A673 (cell line): ENCODE measurements around the gene ZFYVE28. TPM values are rescaled to one million over a fixed set of nuclear protein-coding genes. Genes with fewer than 3 reads are reported as not detected.

ENCODE experiments used
- BruUV-seq: library from RNA; stranded (reverse); fragments of 400-500 nt; replicated peaks from 2 replicates; lab custom pipeline; 2021; lab: Mats Ljungman, UMichigan
- CTCF ChIA-PET: fragments of 300-600 bp; sonication (Branson Sonifier 250); formaldehyde crosslinking; loops from one replicate; lab custom pipeline; 2022; ENCODE audit warnings: antibody characterized with exemption; lab: Charles Lee
- POLR2A ChIA-PET: fragments of 300-600 bp; sonication (Branson Sonifier 250); formaldehyde crosslinking; loops from one replicate; lab custom pipeline; 2022; ENCODE audit warnings: antibody characterized with exemption; ENCODE audit not compliant: low non-redundant PET; lab: Charles Lee
- DNase-seq: peaks from one replicate; pipeline ENCODE4 v3.0.0-alpha.2; 2015; ENCODE audit warnings: low spot score
- H3K27ac ChIP-seq: fragments of 200-600 bp; sonication (generic); 2 replicates; pipeline ENCODE4 v1.5.1; 2016; ENCODE audit warnings: mixed run types, low read depth, mild to moderate bottlenecking, mixed read lengths, antibody characterized with exemption, low read length; ENCODE audit not compliant: poor library complexity, severe bottlenecking
- H3K27me3 ChIP-seq: fragments of 200-600 bp; sonication (generic); replicated peaks from 2 replicates; pipeline ENCODE4 v1.6.1; 2017; ENCODE audit warnings: mixed run types, low read depth, mild to moderate bottlenecking, mixed read lengths, antibody characterized with exemption, low read length; ENCODE audit not compliant: insufficient read depth, poor library complexity
- H3K36me3 ChIP-seq: fragments of 200-600 bp; sonication (generic); 2 replicates; pipeline ENCODE4 v1.6.1; 2016; ENCODE audit warnings: mixed run types, mild to moderate bottlenecking, mixed read lengths, antibody characterized with exemption, low read length; ENCODE audit not compliant: insufficient read depth, poor library complexity, severe bottlenecking
- H3K4me1 ChIP-seq: fragments of 200-600 bp; sonication (generic); 2 replicates; pipeline ENCODE4 v1.6.1; 2017; ENCODE audit warnings: mixed run types, mild to moderate bottlenecking, mixed read lengths, antibody characterized with exemption, low read length; ENCODE audit not compliant: insufficient read depth, poor library complexity, severe bottlenecking
- H3K4me3 ChIP-seq: fragments of 200-600 bp; sonication (generic); 2 replicates; pipeline ENCODE4 v1.5.1; 2016; ENCODE audit warnings: low read depth, mixed run types, mild to moderate bottlenecking, mixed read lengths, low read length; ENCODE audit not compliant: poor library complexity, severe bottlenecking
- H3K9me3 ChIP-seq: fragments of 200-600 bp; sonication (generic); 2 replicates; pipeline ENCODE4 v1.6.1; 2016; ENCODE audit warnings: mixed run types, low read depth, mild to moderate bottlenecking, mixed read lengths, antibody characterized with exemption, low read length; ENCODE audit not compliant: poor library complexity, severe bottlenecking
- EZH2 ChIP-seq: fragments of 200-600 bp; sonication (generic); IDR thresholded peaks from 2 replicates; pipeline ENCODE4 v1.6.1; 2017; ENCODE audit warnings: borderline replicate concordance, low read depth, mild to moderate bottlenecking, mixed read lengths, antibody characterized with exemption, low read length; ENCODE audit not compliant: poor library complexity, severe bottlenecking
- intact Hi-C: fragments of 100-400 bp; cut with micrococcal nuclease; formaldehyde crosslinking; loops from one replicate; pipeline ENCODE4 v1.10.0; 2022; ENCODE audit not compliant: unreplicated experiment
- total RNA-seq: library from RNA; stranded (reverse); gene quantifications from 2 replicates; pipeline ENCODE4 v1.2.3, GENCODE V29; 2021
- TF ChIP-seq, protein P1 (sequence below): fragments of 300-800, 200-600 bp; sonication (generic); conservative IDR thresholded peaks from 2 replicates; pipeline ENCODE4 v1.5.1; 2017; ENCODE audit warnings: low read depth, mild to moderate bottlenecking, antibody characterized with exemption, low read length, moderate library complexity, mixed read lengths

Gene ZFYVE28
- total RNA-seq, 1 experiment from 2014 or later: 8.6 TPM

DNA sequence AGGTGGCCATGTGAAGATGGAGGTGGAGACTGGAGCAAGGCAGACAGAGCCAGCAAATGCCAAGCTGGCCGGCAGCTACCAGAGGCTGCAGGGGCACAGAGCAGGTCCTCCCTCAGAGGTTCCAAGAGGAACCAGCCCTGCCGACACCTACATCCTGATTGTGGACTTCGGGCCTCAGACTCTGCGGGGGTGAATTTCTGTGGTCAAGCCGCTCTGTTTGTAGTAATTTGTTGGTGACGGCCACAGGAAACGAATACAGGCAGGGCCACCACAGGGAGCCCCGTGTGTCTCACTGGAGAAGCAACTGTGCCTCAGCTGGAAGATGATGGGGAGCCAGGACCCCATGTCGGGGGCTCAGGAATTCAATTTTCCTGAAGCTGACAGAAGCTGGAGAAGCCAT is 28.3 kb downstream of the ZFYVE28 start:
- H3K4me1 ChIP-seq: peaks cover 34% of the 10 kb centered on the region
- no peaks in the 10 kb centered on the region for H3K36me3 ChIP-seq
- no peak overlapping the region for H3K27ac ChIP-seq
- no peaks in the 10 kb centered on the region for H3K27me3 ChIP-seq
- H3K4me3 ChIP-seq: no peak overlapping the region
- intact Hi-C loops: no loop called here
- no peaks in the 10 kb centered on the region for H3K9me3 ChIP-seq
- ChIA-PET CTCF (no interaction called here), POLR2A (no interaction called here)
- no TSS peak for BruUV-seq
- DNase-seq: no peak
- TF ChIP-seq, protein P1, sequence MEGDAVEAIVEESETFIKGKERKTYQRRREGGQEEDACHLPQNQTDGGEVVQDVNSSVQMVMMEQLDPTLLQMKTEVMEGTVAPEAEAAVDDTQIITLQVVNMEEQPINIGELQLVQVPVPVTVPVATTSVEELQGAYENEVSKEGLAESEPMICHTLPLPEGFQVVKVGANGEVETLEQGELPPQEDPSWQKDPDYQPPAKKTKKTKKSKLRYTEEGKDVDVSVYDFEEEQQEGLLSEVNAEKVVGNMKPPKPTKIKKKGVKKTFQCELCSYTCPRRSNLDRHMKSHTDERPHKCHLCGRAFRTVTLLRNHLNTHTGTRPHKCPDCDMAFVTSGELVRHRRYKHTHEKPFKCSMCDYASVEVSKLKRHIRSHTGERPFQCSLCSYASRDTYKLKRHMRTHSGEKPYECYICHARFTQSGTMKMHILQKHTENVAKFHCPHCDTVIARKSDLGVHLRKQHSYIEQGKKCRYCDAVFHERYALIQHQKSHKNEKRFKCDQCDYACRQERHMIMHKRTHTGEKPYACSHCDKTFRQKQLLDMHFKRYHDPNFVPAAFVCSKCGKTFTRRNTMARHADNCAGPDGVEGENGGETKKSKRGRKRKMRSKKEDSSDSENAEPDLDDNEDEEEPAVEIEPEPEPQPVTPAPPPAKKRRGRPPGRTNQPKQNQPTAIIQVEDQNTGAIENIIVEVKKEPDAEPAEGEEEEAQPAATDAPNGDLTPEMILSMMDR: no peak
- no peak for TF ChIP-seq EZH2

DNA sequence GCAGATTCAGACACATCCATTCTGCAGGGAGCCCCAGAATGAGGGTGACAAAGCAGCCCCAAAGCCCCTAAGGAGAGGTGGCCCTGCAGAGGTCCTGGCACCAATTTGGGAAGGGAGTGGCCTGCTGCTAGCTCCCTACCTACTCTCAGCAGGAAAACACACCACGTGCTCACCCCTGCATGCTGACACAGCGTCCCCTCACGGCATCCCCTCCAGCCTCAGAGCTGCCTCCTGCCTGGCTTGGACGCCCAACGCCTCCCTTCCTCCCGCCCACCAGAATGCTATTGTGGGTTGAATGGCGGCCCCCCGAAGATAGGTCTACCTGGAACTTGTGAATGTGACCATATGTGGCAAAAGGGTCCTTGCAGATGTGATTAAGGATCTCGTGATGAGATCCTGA is 28.8 kb downstream of the ZFYVE28 start:
- Histone ChIP-seq H3K27me3 (no peaks in the 10 kb centered on the region), H3K36me3 (no peaks in the 10 kb centered on the region), H3K4me1 (peaks cover 34% of the 10 kb centered on the region), H3K9me3 (no peaks in the 10 kb centered on the region), H3K4me3 (no peak overlapping the region), H3K27ac (no peak overlapping the region)
- BruUV-seq: no TSS peak
- intact Hi-C loops: no loop called here
- CTCF ChIA-PET: no interaction called here
- no peak for DNase-seq
- no peak for TF ChIP-seq EZH2
- TF ChIP-seq, protein P1: no peak
- POLR2A ChIA-PET: no interaction called here

DNA sequence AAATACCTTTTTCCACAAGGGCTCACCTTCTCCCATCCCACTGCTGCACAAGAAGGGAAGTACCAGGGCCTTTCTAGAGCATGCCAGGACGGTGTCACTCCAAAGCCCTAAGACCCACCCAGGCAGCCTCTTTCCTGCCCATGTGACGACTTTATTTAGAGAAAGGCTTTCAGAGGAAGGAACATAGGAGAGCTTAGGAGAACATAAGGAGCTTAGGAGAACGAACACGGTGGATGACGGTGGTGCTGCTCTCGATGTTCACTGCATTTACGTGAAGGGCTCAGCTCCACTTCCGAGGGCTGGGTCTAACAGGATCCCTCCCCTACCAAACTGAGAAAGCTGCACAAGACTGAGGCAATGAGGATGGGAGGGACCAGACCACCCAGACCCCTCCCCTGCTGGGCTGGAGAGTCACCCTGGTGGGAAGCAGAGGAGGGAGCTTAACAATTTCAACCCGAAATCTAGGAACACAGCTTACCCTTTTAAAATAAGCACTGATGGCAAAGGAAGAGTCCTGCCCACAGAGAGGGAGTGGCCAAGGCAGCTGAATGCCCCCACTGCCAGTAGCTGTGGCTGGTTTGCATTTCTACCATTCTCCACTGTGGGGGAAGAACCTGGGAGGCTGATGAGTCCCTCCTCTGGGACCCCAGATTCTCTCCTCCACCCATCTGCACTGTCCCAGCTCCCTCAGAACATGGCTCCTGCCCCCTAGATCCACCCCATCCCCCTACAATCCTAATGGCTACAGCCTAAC is 29.8 kb downstream of the ZFYVE28 start:
- no peaks in the 10 kb centered on the region for H3K9me3 ChIP-seq
- no peak for TF ChIP-seq EZH2
- TF ChIP-seq, protein P1: no peak
- no peaks in the 10 kb centered on the region for H3K36me3 ChIP-seq
- CTCF ChIA-PET: no interaction called here
- no TSS peak for BruUV-seq
- peaks cover 27% of the 10 kb centered on the region for H3K4me1 ChIP-seq
- H3K4me3 ChIP-seq: no peak overlapping the region
- H3K27ac ChIP-seq: no peak overlapping the region
- no peaks in the 10 kb centered on the region for H3K27me3 ChIP-seq
- no peak for DNase-seq
- POLR2A ChIA-PET: no interaction called here
- intact Hi-C loops: no loop called here
